ENCODE results near the gene OR2M7. TPM values are rescaled to one million over a fixed set of nuclear protein-coding genes. Genes with fewer than 3 reads are reported as not detected.
"Not testable (repeated sequence)": the region's sequence is repeated elsewhere in the genome, so short reads cannot be mapped to it uniquely, and the experiment has no call there.

OR2M7 gene
- total RNA-seq, 2 donors from 2014 or later: not detected

GRCh38 chr1:248306103-248306502 is 18.3 kb downstream of the OR2M7 start:
- ATAC-seq: no peak

GRCh38 chr1:248305672-248306071 is 18.7 kb downstream of the OR2M7 start:
- H3K27ac ChIP-seq; H3K4me1 ChIP-seq; H3K9me3 ChIP-seq; H3K27me3 ChIP-seq; H3K4me3 ChIP-seq; DNase-seq; intact Hi-C loops (cut with DNase I); H3K36me3 ChIP-seq (replicated peaks in 1 of 2; ENCODE audit: insufficient read depth in 1 of 2, low read depth in 2 of 2); ATAC-seq: not testable (repeated sequence)
- WGBS, 2 donors: 58 to 65% methylated on average over 9 of the region's 9 CpGs

More at GRCh38 chr1:248306103-248306502, 18.3 kb downstream of the OR2M7 start:
- Histone ChIP-seq H3K27me3 (no peaks in the 10 kb centered on the region), H3K4me3 (no peak overlapping the region), H3K4me1 (no peaks in the 10 kb centered on the region), H3K9me3 (no peaks in the 10 kb centered on the region), H3K36me3 (replicated peaks in 1 of 2; ENCODE audit: insufficient read depth in 1 of 2, low read depth in 2 of 2) (no peaks in the 10 kb centered on the region), H3K27ac (no peak overlapping the region)
- WGBS, 2 donors: 71 to 81% methylated on average over 14 to 19 of the region's 19 CpGs
- no peak for TF ChIP-seq CTCF (IDR thresholded peaks at IDR 0.05)
- TF ChIP-seq POLR2A (IDR thresholded peaks at IDR 0.05): no peak
- no peak for DNase-seq
- intact Hi-C loops (cut with DNase I): no loop called here

GRCh38 chr1:248303324-248303723 is 21.0 kb downstream of the OR2M7 start, which contains the start of gene OR2T12:
OR2T12 (minus strand) TSS chr1:248303424; CDS start chr1:248295578, 7,846 bp downstream.
- TF ChIP-seq CTCF (IDR thresholded peaks at IDR 0.05) (no peak), POLR2A (IDR thresholded peaks at IDR 0.05) (no peak)
- no peak within 1 kb of the TSS for H3K4me3 ChIP-seq
- DNase-seq (no peak), ATAC-seq (no peak)
- 52 to 59% methylated on average over 1 of the region's 1 CpG for WGBS, 2 donors
- H3K27me3 ChIP-seq: no peaks in the 10 kb centered on the region
- no peaks in the 10 kb centered on the region for H3K4me1 ChIP-seq
- no peaks in the 10 kb centered on the region for H3K36me3 ChIP-seq (replicated peaks in 1 of 2; ENCODE audit: insufficient read depth in 1 of 2, low read depth in 2 of 2)
- H3K9me3 ChIP-seq: no peaks in the 10 kb centered on the region
- intact Hi-C loops (cut with DNase I): no loop called here
- no peak within 1 kb of the TSS for H3K27ac ChIP-seq

- Histone ChIP-seq H3K4me1 (no peaks in the 10 kb centered on the region), H3K36me3 (replicated peaks in 1 of 2; ENCODE audit: insufficient read depth in 1 of 2, low read depth in 2 of 2) (no peaks in the 10 kb centered on the region), H3K9me3 (no peaks in the 10 kb centered on the region), H3K27me3 (no peaks in the 10 kb centered on the region), H3K27ac (no peak overlapping the region), H3K4me3 (no peak overlapping the region)
- WGBS, 2 donors: 39 to 47% methylated on average over 6 of the region's 6 CpGs
- no peak for TF ChIP-seq CTCF (IDR thresholded peaks at IDR 0.05)
- no peak for TF ChIP-seq POLR2A (IDR thresholded peaks at IDR 0.05)
- intact Hi-C loops (cut with DNase I): no loop called here
- DNase-seq: no peak
- no peak for ATAC-seq
These were observed 36.0 kb downstream of the OR2M7 start for GRCh38 chr1:248288391-248288790.

- no peak for ATAC-seq
- no peak within 1 kb of the TSS for H3K4me3 ChIP-seq
- DNase-seq: no peak
- intact Hi-C loops (cut with DNase I): no loop called here
- no peaks in the 10 kb centered on the region for H3K9me3 ChIP-seq
- H3K27me3 ChIP-seq: no peaks in the 10 kb centered on the region
- 23 to 29% methylated on average over 1 of the region's 1 CpG for WGBS, 2 donors
- H3K36me3 ChIP-seq (replicated peaks in 1 of 2; ENCODE audit: insufficient read depth in 1 of 2, low read depth in 2 of 2): no peaks in the 10 kb centered on the region
- TF ChIP-seq CTCF (IDR thresholded peaks at IDR 0.05) (no peak), POLR2A (IDR thresholded peaks at IDR 0.05) (no peak)
- H3K4me1 ChIP-seq: no peaks in the 10 kb centered on the region
- no peak within 1 kb of the TSS for H3K27ac ChIP-seq
These were observed 46.5 kb downstream of the OR2M7 start, which contains the start of gene OR2T33 for GRCh38 chr1:248277876-248278275. OR2T33 (minus strand) TSS chr1:248277976; CDS start chr1:248273814, 4,162 bp downstream.

Other genes with a start within 250 kb of the OR2M7 start
- not detected for gene OR2L13, start 229.4 kb downstream of the OR2M7 start, total RNA-seq
- gene OR2M5, start 179.4 kb downstream of the OR2M7 start, total RNA-seq: not detected
- gene OR2M2, start 149.7 kb downstream of the OR2M7 start, total RNA-seq: not detected
- not detected for gene OR2M3, start 127.3 kb downstream of the OR2M7 start, total RNA-seq
- gene OR2M4, start 93.2 kb downstream of the OR2M7 start, total RNA-seq: not detected
- not detected for gene OR2T33, start 46.6 kb downstream of the OR2M7 start, total RNA-seq
- gene OR2T12, start 21.1 kb downstream of the OR2M7 start, total RNA-seq: not detected
- not detected for gene OR14C36, start 24.2 kb upstream of the OR2M7 start, total RNA-seq
- not detected for gene OR2T4, start 37.1 kb upstream of the OR2M7 start, total RNA-seq
- gene OR2T6, start 51.2 kb upstream of the OR2M7 start, total RNA-seq: not detected
- not detected for gene OR2T1, start 78.5 kb upstream of the OR2M7 start, total RNA-seq
- not detected for gene OR2T2, start 121.1 kb upstream of the OR2M7 start, total RNA-seq
- not detected for gene OR2T3, start 148.8 kb upstream of the OR2M7 start, total RNA-seq
- gene OR2T5, start 164.0 kb upstream of the OR2M7 start, total RNA-seq: not detected
- not detected for gene OR2G6, start 183.5 kb upstream of the OR2M7 start, total RNA-seq
- not detected for gene OR2T29, start 238.2 kb upstream of the OR2M7 start, total RNA-seq

Data from body of pancreas (tissue), 4 donors.